Measurements from ENCODE around the gene ELFN1. TPM values are rescaled to one million over a fixed set of nuclear protein-coding genes. Genes with fewer than 3 reads are reported as not detected.

Gene ELFN1
- total and polyA plus RNA-seq, 9 of the 15 experiments (the other 6 are each of a cell fraction or from before 2014, with no cell fraction given) = 0.04 to 0.64 (median 0.18) TPM; not detected in 2

- BruUV-seq (replicated peaks) = no TSS peak
- Histone ChIP-seq H3K9ac (ENCODE audit: insufficient read depth in 1 of 2, low read depth in 2 of 2, low read length in 2 of 2) (no peak overlapping the region), H3K4me1 (replicated peaks in 1 of 2; ENCODE audit: control insufficient read depth in 2 of 2, insufficient read depth in 2 of 2, low read length in 2 of 2) (peaks cover 0 to 27% of the 10 kb centered on the region in 2 experiments; a peak in 2 of 5 replicates), H3K9me1 (ENCODE audit: control insufficient read depth, insufficient read depth, low read length) (no peaks in the 10 kb centered on the region), H3K79me2 (ENCODE audit: control insufficient read depth, insufficient read depth, low read length) (no peaks in the 10 kb centered on the region), H2AFZ (ENCODE audit: low read depth, low read length) (no peak overlapping the region), H3K9me3 (replicated peaks; ENCODE audit: control insufficient read depth, insufficient read depth, low read depth, low read length) (no peaks in the 10 kb centered on the region), H3K4me2 (ENCODE audit: insufficient read depth, low read length) (no peak overlapping the region), H3K36me3 (ENCODE audit: control insufficient read depth, insufficient read depth, low read length) (no peaks in the 10 kb centered on the region), H3K27me3 (ENCODE audit: control insufficient read depth in 2 of 2, insufficient read depth in 2 of 2, low read length in 2 of 2) (peaks cover 27 to 78% of the 10 kb centered on the region in 2 experiments; a peak in 4 of 5 replicates), H3K4me3 (no peak overlapping the region), H4K20me1 (replicated peaks; ENCODE audit: control insufficient read depth, insufficient read depth, low read length) (peaks cover 7% of the 10 kb centered on the region), H3K27ac (ENCODE audit: extremely low read depth, low read depth, low read length) (no peak overlapping the region)
- in situ Hi-C loops (cut with MboI) (no loop called here), intact Hi-C loops (cut with micrococcal nuclease) (no loop called here)
- TF ChIP-seq POLR3G (IDR thresholded peaks at IDR 0.05; ENCODE audit: extremely low read depth, insufficient read length, insufficient replicate concordance) (no peak), LARP7 (IDR thresholded peaks at IDR 0.05) (0 out of 2 replicates have a peak, but pooled peaks have one; percentile 59)
- TF ChIP-seq, protein P1, sequence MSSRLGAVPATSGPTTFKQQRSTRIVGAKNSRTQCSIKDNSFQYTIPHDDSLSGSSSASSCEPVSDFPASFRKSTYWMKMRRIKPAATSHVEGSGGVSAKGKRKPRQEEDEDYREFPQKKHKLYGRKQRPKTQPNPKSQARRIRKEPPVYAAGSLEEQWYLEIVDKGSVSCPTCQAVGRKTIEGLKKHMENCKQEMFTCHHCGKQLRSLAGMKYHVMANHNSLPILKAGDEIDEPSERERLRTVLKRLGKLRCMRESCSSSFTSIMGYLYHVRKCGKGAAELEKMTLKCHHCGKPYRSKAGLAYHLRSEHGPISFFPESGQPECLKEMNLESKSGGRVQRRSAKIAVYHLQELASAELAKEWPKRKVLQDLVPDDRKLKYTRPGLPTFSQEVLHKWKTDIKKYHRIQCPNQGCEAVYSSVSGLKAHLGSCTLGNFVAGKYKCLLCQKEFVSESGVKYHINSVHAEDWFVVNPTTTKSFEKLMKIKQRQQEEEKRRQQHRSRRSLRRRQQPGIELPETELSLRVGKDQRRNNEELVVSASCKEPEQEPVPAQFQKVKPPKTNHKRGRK (tag; IDR thresholded peaks at IDR 0.05) = peak; percentile 89
- WGBS (ENCODE audit: insufficient coverage, low coverage, missing lambda C conversion rate) = 3% methylated on average over 4 of the region's 5 CpGs
- ATAC-seq (no peak), DNase-seq (ENCODE audit: extremely low read depth in 1 of 4, low spot score in 3 of 4) (no peak), FAIRE-seq (no peak)
- CTCF ChIA-PET (ENCODE audit: low intra/inter-chr PET ratio) = no interaction called here
- POLR2A ChIA-PET = no interaction called here
Measured at GRCh38 chr7:1754345-1754908, 84.3 kb downstream of the ELFN1 start.
